MCF 10A (cell line): Measurements from ENCODE around the gene CNTNAP1. TPM values are rescaled to one million over a fixed set of nuclear protein-coding genes. Genes with fewer than 3 reads are reported as not detected.

Experiments
- BruUV-seq: library from RNA; stranded (reverse); fragments of 400-500 nt; replicated peaks from 2 replicates; lab custom pipeline; 2021; lab: Mats Ljungman, UMichigan
- CTCF ChIA-PET: fragments of 300-600 bp; sonication (Branson Sonifier 250); formaldehyde crosslinking; extraction: SDS; loops from one replicate; lab custom pipeline; 2021; ENCODE audit warnings: antibody characterized with exemption, inconsistent platforms; lab: Yijun Ruan, JAX
- POLR2A ChIA-PET: fragments of 300-600, 350-650 bp; sonication (Branson Sonifier 250); formaldehyde crosslinking; extraction: SDS; loops from one replicate; lab custom pipeline; 2020; ENCODE audit warnings: antibody characterized with exemption, inconsistent platforms; lab: Yijun Ruan, JAX
- DNase-seq: peaks from one replicate; pipeline ENCODE4 v3.0.0-alpha.2; 2018; ENCODE audit not compliant: unreplicated experiment
- H3K27ac Mint-ChIP-seq: one replicate; pipeline ENCODE4 v1.8.0; 2022; ENCODE audit warnings: mild to moderate bottlenecking, low read depth, mixed read lengths; ENCODE audit not compliant: unreplicated experiment
- H3K27me3 Mint-ChIP-seq: one replicate; pipeline ENCODE4 v1.8.0; 2022; ENCODE audit warnings: mixed read lengths; ENCODE audit not compliant: insufficient read depth, unreplicated experiment
- H3K36me3 Mint-ChIP-seq: one replicate; pipeline ENCODE4 v1.8.0; 2022; ENCODE audit warnings: mild to moderate bottlenecking, moderate library complexity, mixed read lengths; ENCODE audit not compliant: insufficient read depth, unreplicated experiment
- H3K4me1 Mint-ChIP-seq: one replicate; pipeline ENCODE4 v1.8.0; 2022; ENCODE audit warnings: mixed read lengths; ENCODE audit not compliant: insufficient read depth, unreplicated experiment
- H3K4me3 Mint-ChIP-seq: one replicate; pipeline ENCODE4 v1.8.0; 2022; ENCODE audit warnings: mild to moderate bottlenecking, moderate library complexity, mixed read lengths; ENCODE audit not compliant: unreplicated experiment
- H3K9me3 Mint-ChIP-seq: one replicate; pipeline ENCODE4 v1.8.0; 2022; ENCODE audit warnings: mixed read lengths; ENCODE audit not compliant: unreplicated experiment
- CTCF ChIP-seq: fragments of 200-600 bp; IDR thresholded peaks from one replicate; pipeline ENCODE4 v1.8.0; 2022; ENCODE audit warnings: antibody characterized with exemption, mild to moderate bottlenecking; ENCODE audit not compliant: unreplicated experiment
- intact Hi-C: fragments of 100-400 bp; cut with micrococcal nuclease; formaldehyde crosslinking; loops from 2 replicates; pipeline ENCODE4 v1.14.1; 2022
- total RNA-seq: library from RNA; stranded (reverse); gene quantifications from 2 replicates; pipeline ENCODE4 v1.2.3, GENCODE V29; 2022

CNTNAP1 gene
- total RNA-seq, 1 experiment from 2014 or later, result 1.2 TPM

- CTCF ChIA-PET, result interaction anchor here (0.6 to 0.7 kb wide), 2 partner anchors 175 to 278 kb away, joined by 3 to 4 read pairs; no protein-coding TSS in a partner anchor
- DNase-seq, result no peak
- no TSS peak for BruUV-seq
- intact Hi-C loops, result no loop called here
- TF ChIP-seq CTCF, result no peak
- Mint-ChIP-seq H3K4me1 (no peaks in the 10 kb centered on the region), H3K27me3 (no peaks in the 10 kb centered on the region), H3K27ac (no peak overlapping the region), H3K4me3 (no peak overlapping the region), H3K9me3 (no peaks in the 10 kb centered on the region), H3K36me3 (peaks cover 93% of the 10 kb centered on the region)
- POLR2A ChIA-PET, result interaction anchor here (0.7 kb wide), 1 partner anchor 94 kb away, joined by 3 read pairs; no protein-coding TSS in a partner anchor
These were observed 24.4 kb downstream of the CNTNAP1 start for GRCh38 chr17:42706732-42707131.

GRCh38 chr17:42708588-42708987 is 26.3 kb downstream of the CNTNAP1 start:
- no peak overlapping the region for H3K4me3 Mint-ChIP-seq
- H3K36me3 Mint-ChIP-seq, result peaks cover 96% of the 10 kb centered on the region
- no peaks in the 10 kb centered on the region for H3K9me3 Mint-ChIP-seq
- BruUV-seq, result no TSS peak
- no peak for DNase-seq
- H3K4me1 Mint-ChIP-seq, result no peaks in the 10 kb centered on the region
- ChIA-PET POLR2A (interaction anchor here (0.5 to 1.2 kb wide), 3 partner anchors 10 to 255 kb away, joined by 3 to 5 read pairs (median 4); partner anchors contain the start of gene AARSD1), CTCF (interaction anchor here (0.6 to 1.0 kb wide), 4 partner anchors 35 to 130 kb away, joined by 3 to 5 read pairs (median 3); no protein-coding TSS in a partner anchor)
- H3K27ac Mint-ChIP-seq, result no peak overlapping the region
- H3K27me3 Mint-ChIP-seq, result no peaks in the 10 kb centered on the region
- intact Hi-C loops, result no loop called here
- TF ChIP-seq CTCF, result no peak

- no peak for DNase-seq
- ChIA-PET CTCF (interaction anchor here (0.6 kb wide), 1 partner anchor 54 kb away, joined by 5 read pairs; no protein-coding TSS in a partner anchor), POLR2A (interaction anchor here (1.0 kb wide), 1 partner anchor 254 kb away, joined by 5 read pairs; the partner anchor contains the start of gene AARSD1)
- Mint-ChIP-seq H3K4me1 (no peaks in the 10 kb centered on the region), H3K27ac (no peak overlapping the region), H3K27me3 (no peaks in the 10 kb centered on the region), H3K4me3 (no peak overlapping the region), H3K9me3 (no peaks in the 10 kb centered on the region), H3K36me3 (peaks cover 96% of the 10 kb centered on the region)
- no peak for TF ChIP-seq CTCF
- intact Hi-C loops, result no loop called here
- BruUV-seq, result no TSS peak
These were observed 27.2 kb downstream of the CNTNAP1 start for GRCh38 chr17:42709561-42709960.

- Mint-ChIP-seq H3K4me3 (no peak overlapping the region), H3K4me1 (no peaks in the 10 kb centered on the region), H3K36me3 (peaks cover 75% of the 10 kb centered on the region), H3K27ac (no peak overlapping the region), H3K27me3 (no peaks in the 10 kb centered on the region), H3K9me3 (no peaks in the 10 kb centered on the region)
- CTCF ChIA-PET, result interaction anchor here (0.9 to 1.3 kb wide), 2 partner anchors 23 to 43 kb away, joined by 3 to 4 read pairs; no protein-coding TSS in a partner anchor
- peak; percentile 71 for DNase-seq
- peak; percentile 62 for TF ChIP-seq CTCF
- intact Hi-C loops, result loop anchor here (1.0 to 2.0 kb wide), 4 partner anchors 42 to 208 kb away; partner anchors contain the start of gene BECN1
- no TSS peak for BruUV-seq
- POLR2A ChIA-PET, result no interaction called here
These were observed 38.8 kb downstream of the CNTNAP1 start for GRCh38 chr17:42720996-42721583.
